Mammary epithelial cell (primary cell): ENCODE results near the gene PRKAR2B.

ENCODE experiments used
- EZH2 ChIP-seq: IDR thresholded peaks from 2 replicates; pipeline ENCODE4 v1.6.1; 2012; ENCODE audit warnings: low read length, inconsistent platforms, borderline replicate concordance
- TF ChIP-seq, protein P1 (sequence below), 2 donors: IDR thresholded peaks in 1 of 2; conservative IDR thresholded peaks in 1 of 2; 2 replicates each; pipeline ENCODE4 v1.5.1; 2011 to 2012; ENCODE audit warnings: inconsistent platforms in 2 of 2, low read length in 2 of 2, mild to moderate bottlenecking in 2 of 2, control low read depth in 1 of 2, low read depth in 1 of 2; ENCODE audit not compliant: insufficient read depth in 1 of 2; ENCODE audit errors: extremely low read depth in 1 of 2

DNA sequence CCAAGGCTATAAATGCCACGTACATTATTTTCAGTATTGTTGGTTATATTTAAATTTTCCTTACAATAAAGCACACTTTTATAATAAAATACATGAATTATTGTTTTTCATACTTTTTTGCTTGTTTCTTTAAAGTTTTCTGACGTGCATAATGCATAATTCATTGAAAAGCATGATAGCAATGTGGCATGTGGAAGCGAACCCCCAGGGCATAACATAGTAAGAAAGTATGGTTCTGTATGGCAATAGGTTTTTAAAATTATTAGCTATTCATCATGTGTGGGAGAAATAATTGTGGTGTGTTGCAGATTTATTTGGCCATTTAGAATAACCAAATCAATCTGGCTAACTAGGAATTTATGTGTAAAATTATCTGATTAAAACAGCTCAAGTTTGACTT, 116.9 kb downstream of the PRKAR2B start:
- TF ChIP-seq, protein P1, sequence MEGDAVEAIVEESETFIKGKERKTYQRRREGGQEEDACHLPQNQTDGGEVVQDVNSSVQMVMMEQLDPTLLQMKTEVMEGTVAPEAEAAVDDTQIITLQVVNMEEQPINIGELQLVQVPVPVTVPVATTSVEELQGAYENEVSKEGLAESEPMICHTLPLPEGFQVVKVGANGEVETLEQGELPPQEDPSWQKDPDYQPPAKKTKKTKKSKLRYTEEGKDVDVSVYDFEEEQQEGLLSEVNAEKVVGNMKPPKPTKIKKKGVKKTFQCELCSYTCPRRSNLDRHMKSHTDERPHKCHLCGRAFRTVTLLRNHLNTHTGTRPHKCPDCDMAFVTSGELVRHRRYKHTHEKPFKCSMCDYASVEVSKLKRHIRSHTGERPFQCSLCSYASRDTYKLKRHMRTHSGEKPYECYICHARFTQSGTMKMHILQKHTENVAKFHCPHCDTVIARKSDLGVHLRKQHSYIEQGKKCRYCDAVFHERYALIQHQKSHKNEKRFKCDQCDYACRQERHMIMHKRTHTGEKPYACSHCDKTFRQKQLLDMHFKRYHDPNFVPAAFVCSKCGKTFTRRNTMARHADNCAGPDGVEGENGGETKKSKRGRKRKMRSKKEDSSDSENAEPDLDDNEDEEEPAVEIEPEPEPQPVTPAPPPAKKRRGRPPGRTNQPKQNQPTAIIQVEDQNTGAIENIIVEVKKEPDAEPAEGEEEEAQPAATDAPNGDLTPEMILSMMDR (conservative IDR thresholded peaks at IDR 0.05 in 1 of 2, IDR thresholded peaks at IDR 0.05 in 1 of 2; ENCODE audit: extremely low read depth in 1 of 2, insufficient read depth in 1 of 2, low read depth in 1 of 2, low read length in 2 of 2): no peak
- no peak for TF ChIP-seq EZH2
